ENCODE results near the gene CADPS2. TPM values are rescaled to one million over a fixed set of nuclear protein-coding genes. Genes with fewer than 3 reads are reported as not detected.

CADPS2 gene
- total and polyA plus RNA-seq, 7 donors = 1.5 to 3.6 (median 2.1) TPM

DNA sequence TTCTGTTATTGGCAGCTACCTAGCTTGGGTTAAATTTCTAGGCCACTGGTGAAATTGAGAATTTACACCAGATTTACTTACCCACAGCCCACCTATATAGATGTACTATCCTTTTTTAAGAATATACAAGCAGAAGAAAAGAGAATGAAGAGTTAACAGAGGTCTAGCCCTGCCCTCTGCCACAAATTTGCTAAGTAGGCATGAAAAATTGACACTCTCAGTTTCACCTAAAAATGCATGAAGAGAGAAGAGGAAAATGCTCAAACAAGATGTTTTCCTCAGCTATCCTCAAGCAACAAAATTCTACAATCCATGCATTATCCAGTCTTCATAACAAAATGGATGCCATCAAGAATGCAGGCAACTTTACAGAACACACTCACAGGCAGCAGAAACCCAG is 158.9 kb downstream of the CADPS2 start:
- Histone ChIP-seq H3K36me3 (ENCODE audit: insufficient read depth in 1 of 2, low read depth in 1 of 2) (no peaks in the 10 kb centered on the region), H3K27me3 (ENCODE audit: insufficient read depth in 3 of 3, low read length in 2 of 3) (no peaks in the 10 kb centered on the region), H3K4me3 (no peak overlapping the region), H3K4me1 (no peaks in the 10 kb centered on the region), H3K27ac (no peak overlapping the region), H3K9me3 (no peaks in the 10 kb centered on the region)
- no peak for DNase-seq
- TF ChIP-seq, protein P1, sequence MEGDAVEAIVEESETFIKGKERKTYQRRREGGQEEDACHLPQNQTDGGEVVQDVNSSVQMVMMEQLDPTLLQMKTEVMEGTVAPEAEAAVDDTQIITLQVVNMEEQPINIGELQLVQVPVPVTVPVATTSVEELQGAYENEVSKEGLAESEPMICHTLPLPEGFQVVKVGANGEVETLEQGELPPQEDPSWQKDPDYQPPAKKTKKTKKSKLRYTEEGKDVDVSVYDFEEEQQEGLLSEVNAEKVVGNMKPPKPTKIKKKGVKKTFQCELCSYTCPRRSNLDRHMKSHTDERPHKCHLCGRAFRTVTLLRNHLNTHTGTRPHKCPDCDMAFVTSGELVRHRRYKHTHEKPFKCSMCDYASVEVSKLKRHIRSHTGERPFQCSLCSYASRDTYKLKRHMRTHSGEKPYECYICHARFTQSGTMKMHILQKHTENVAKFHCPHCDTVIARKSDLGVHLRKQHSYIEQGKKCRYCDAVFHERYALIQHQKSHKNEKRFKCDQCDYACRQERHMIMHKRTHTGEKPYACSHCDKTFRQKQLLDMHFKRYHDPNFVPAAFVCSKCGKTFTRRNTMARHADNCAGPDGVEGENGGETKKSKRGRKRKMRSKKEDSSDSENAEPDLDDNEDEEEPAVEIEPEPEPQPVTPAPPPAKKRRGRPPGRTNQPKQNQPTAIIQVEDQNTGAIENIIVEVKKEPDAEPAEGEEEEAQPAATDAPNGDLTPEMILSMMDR (IDR thresholded peaks at IDR 0.05) = no peak
- intact Hi-C loops (cut with DNase I) = no loop called here
- no peak for ATAC-seq

DNA sequence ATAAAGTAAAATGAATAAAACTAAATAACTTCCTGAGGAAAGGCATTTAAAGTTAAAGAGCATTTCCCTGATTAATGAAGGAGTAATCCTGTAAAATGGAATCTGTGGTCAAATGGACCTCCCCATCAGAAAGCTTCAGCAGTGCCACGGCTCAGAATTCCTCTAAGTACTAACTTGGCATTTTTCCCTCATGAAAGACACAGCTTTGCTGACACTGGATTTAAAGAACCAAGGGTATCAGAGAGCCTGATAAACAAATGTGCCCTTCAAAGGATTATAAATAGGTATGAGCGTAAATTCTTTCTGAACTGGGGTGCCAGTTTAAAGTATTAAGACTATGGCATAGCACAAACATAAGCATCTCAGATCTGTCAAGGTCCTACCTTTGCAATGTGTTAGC is 159.4 kb downstream of the CADPS2 start:
- no peaks in the 10 kb centered on the region for H3K27me3 ChIP-seq (ENCODE audit: insufficient read depth in 3 of 3, low read length in 2 of 3)
- no peaks in the 10 kb centered on the region for H3K4me1 ChIP-seq
- H3K9me3 ChIP-seq = no peaks in the 10 kb centered on the region
- no peak overlapping the region for H3K27ac ChIP-seq
- H3K36me3 ChIP-seq (ENCODE audit: insufficient read depth in 1 of 2, low read depth in 1 of 2) = no peaks in the 10 kb centered on the region
- intact Hi-C loops (cut with DNase I) = no loop called here
- 55 to 62% (median 55%) methylated on average over 2 of the region's 2 CpGs for WGBS, 3 donors
- no peak overlapping the region for H3K4me3 ChIP-seq
- ATAC-seq = no peak
- TF ChIP-seq, protein P1 (IDR thresholded peaks at IDR 0.05) = no peak
- DNase-seq = no peak

DNA sequence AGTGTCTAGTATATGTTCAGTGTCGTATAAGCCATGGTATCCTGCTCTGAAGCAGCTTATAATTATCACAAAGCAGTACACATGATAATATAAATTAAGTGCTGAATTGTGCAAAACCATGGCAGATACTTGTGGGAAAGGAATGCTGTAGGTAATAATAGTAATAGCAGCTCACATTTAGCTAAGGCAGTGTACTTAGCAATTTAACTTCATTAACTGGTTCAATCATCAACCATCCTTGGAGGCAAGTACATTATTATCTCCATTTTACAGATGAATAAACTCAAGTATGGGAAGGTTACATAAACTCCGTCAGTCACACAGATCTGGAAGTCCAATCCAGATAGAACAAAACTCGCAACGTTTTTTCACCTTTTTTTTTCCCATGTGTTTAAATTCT is 161.9 kb downstream of the CADPS2 start:
- Histone ChIP-seq H3K4me1 (no peaks in the 10 kb centered on the region), H3K27ac (no peak overlapping the region), H3K4me3 (no peak overlapping the region), H3K27me3 (ENCODE audit: insufficient read depth in 3 of 3, low read length in 2 of 3) (no peaks in the 10 kb centered on the region), H3K36me3 (ENCODE audit: insufficient read depth in 1 of 2, low read depth in 1 of 2) (no peaks in the 10 kb centered on the region), H3K9me3 (no peaks in the 10 kb centered on the region)
- DNase-seq (no peak), ATAC-seq (no peak)
- WGBS, 3 donors = 86 to 88% (median 87%) methylated on average over 4 of the region's 4 CpGs
- TF ChIP-seq, protein P1 (IDR thresholded peaks at IDR 0.05) = no peak
- intact Hi-C loops (cut with DNase I) = no loop called here

DNA sequence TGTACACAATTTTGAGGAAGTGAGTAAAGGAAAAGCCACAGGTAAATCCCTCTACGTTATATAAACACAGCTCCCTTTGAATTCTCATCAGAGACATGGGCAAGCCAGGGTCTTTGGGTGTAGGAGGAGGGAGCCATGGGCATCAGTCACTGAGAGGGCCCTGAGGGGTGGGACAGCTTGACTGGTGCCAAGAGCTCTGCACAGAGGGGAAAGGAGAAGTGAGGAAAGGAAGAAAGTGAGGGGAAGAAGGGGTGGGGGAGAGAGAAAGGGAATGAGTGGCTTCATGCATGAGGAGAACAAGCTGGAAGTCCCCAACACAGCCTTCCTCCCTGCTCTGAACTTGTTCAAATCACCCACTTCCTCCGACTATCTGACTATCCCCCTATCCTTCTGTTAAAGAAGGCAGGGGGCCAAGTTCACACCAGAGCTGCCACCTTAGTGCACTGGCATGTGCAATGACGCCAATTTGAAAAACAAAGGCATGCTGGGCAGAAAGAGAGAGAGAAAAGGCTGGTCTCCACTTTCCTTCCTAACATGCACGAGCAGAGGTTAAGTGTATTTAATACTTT is 167.2 kb downstream of the CADPS2 start:
- Histone ChIP-seq H3K4me1 (no peaks in the 10 kb centered on the region), H3K36me3 (ENCODE audit: insufficient read depth in 1 of 2, low read depth in 1 of 2) (no peaks in the 10 kb centered on the region), H3K27me3 (ENCODE audit: insufficient read depth in 3 of 3, low read length in 2 of 3) (no peaks in the 10 kb centered on the region), H3K9me3 (no peaks in the 10 kb centered on the region), H3K4me3 (no peak overlapping the region), H3K27ac (no peak overlapping the region)
- ATAC-seq = no peak
- WGBS, 3 donors = 61 to 70% (median 64%) methylated on average over 4 of the region's 4 CpGs
- intact Hi-C loops (cut with DNase I) = no loop called here
- TF ChIP-seq, protein P1 (IDR thresholded peaks at IDR 0.05) = no peak
- no peak for DNase-seq

Measured in psoas muscle (tissue), 8 donors.